Measurements from ENCODE around the gene LRRC8A. TPM values are rescaled to one million over a fixed set of nuclear protein-coding genes. Genes with fewer than 3 reads are reported as not detected.

LRRC8A gene
- polyA plus RNA-seq, 1 donor (not counting 4 experiments of a cell fraction or from before 2014, with no cell fraction given): 88.3 TPM

DNA sequence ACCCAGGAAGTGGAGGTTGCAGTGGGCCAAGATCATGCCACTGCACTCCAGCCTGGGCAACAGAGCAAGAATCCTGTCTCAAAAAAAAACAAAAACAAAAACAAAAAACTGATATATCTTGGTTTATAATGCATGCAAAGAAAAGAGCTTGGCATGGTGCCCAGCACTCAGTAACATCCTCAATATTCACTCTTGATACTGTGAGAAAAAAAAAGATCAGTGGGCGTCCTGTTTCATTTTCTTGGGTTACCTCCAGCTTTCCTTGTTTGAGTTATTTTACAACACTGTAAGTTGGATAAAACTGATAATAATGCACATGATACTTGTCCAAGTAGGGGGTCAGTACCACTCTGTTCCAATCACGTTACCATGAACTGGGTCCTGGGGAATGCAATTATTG, 46.7 kb downstream of the LRRC8A start:
- H3K9me1 ChIP-seq (ENCODE audit: control insufficient read depth, extremely low read depth, insufficient read depth, low read length): no peaks in the 10 kb centered on the region
- H3K36me3 ChIP-seq (ENCODE audit: control insufficient read depth in 2 of 2, extremely low read depth in 1 of 2, insufficient read depth in 2 of 2, low read length in 2 of 2): no peaks in the 10 kb centered on the region
- H2AFZ ChIP-seq (ENCODE audit: control insufficient read depth, low read length): no peak overlapping the region
- no peaks in the 10 kb centered on the region for H4K20me1 ChIP-seq (ENCODE audit: control insufficient read depth, extremely low read depth, insufficient read depth, low read length)
- no peak overlapping the region for H3K9ac ChIP-seq (ENCODE audit: control insufficient read depth, extremely low read depth, insufficient read depth, low read length)
- dilution Hi-C loops (cut with MboI; ENCODE audit: extremely low pct_ligation_motif_present, low sequenced_read_pairs): no loop called here
- no peak for TF ChIP-seq EZH2 (IDR thresholded peaks at IDR 0.05; ENCODE audit: low read length)
- TF ChIP-seq, protein P1, sequence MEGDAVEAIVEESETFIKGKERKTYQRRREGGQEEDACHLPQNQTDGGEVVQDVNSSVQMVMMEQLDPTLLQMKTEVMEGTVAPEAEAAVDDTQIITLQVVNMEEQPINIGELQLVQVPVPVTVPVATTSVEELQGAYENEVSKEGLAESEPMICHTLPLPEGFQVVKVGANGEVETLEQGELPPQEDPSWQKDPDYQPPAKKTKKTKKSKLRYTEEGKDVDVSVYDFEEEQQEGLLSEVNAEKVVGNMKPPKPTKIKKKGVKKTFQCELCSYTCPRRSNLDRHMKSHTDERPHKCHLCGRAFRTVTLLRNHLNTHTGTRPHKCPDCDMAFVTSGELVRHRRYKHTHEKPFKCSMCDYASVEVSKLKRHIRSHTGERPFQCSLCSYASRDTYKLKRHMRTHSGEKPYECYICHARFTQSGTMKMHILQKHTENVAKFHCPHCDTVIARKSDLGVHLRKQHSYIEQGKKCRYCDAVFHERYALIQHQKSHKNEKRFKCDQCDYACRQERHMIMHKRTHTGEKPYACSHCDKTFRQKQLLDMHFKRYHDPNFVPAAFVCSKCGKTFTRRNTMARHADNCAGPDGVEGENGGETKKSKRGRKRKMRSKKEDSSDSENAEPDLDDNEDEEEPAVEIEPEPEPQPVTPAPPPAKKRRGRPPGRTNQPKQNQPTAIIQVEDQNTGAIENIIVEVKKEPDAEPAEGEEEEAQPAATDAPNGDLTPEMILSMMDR (optimal IDR thresholded peaks at IDR 0.05 in 1 of 3, IDR thresholded peaks at IDR 0.05 in 1 of 3, conservative IDR thresholded peaks at IDR 0.05 in 1 of 3; ENCODE audit: extremely low read depth in 1 of 3, insufficient read depth in 2 of 3, low read length in 3 of 3): no peak
- no peak for DNase-seq (ENCODE audit: low read depth, low spot score)
- H3K79me2 ChIP-seq (ENCODE audit: control insufficient read depth, insufficient read depth, low read length): no peaks in the 10 kb centered on the region
- H3K27ac ChIP-seq (ENCODE audit: control insufficient read depth, insufficient read depth, low read length): no peak overlapping the region
- H3K27me3 ChIP-seq (ENCODE audit: control insufficient read depth, extremely low read depth, insufficient read depth, low read length): no peaks in the 10 kb centered on the region
- FAIRE-seq: no peak
- H3K4me2 ChIP-seq (ENCODE audit: control insufficient read depth, extremely low read depth, insufficient read depth, low read depth, low read length): no peak overlapping the region
- H3K4me3 ChIP-seq (ENCODE audit: control insufficient read depth in 2 of 3, extremely low read depth in 1 of 3, insufficient read depth in 2 of 3, low read depth in 1 of 3, low read length in 3 of 3): no peak overlapping the region
- H3K4me1 ChIP-seq (ENCODE audit: control insufficient read depth, extremely low read depth, insufficient read depth, low read length): peaks cover 13% of the 10 kb centered on the region
- H3K9me3 ChIP-seq (ENCODE audit: control insufficient read depth, low read depth, low read length): no peaks in the 10 kb centered on the region

DNA sequence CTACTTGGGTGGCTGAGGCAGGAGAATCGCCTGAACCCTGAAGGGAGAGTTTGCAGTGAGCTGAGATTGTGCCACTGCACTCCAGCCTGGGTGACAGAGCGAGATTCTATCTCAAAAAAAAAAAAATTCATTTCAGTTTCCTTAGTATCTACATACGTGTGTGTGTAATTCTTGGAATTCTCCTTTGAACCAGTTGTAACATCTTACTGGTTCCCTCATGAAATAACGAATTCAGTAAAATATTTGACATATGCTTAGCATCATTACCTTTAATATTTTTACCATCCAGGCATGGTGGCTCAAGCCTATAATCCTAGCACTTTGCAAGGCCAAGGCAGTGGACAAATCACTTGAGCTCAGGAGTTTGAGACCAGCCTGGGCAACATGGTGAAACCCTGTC, 47.6 kb downstream of the LRRC8A start:
- no peak overlapping the region for H3K27ac ChIP-seq (ENCODE audit: control insufficient read depth, insufficient read depth, low read length)
- no peak overlapping the region for H3K4me3 ChIP-seq (ENCODE audit: control insufficient read depth in 2 of 3, extremely low read depth in 1 of 3, insufficient read depth in 2 of 3, low read depth in 1 of 3, low read length in 3 of 3)
- H3K79me2 ChIP-seq (ENCODE audit: control insufficient read depth, insufficient read depth, low read length): no peaks in the 10 kb centered on the region
- H3K9me3 ChIP-seq (ENCODE audit: control insufficient read depth, low read depth, low read length): no peaks in the 10 kb centered on the region
- no peak for DNase-seq (ENCODE audit: low read depth, low spot score)
- dilution Hi-C loops (cut with MboI; ENCODE audit: extremely low pct_ligation_motif_present, low sequenced_read_pairs): no loop called here
- H3K9me1 ChIP-seq (ENCODE audit: control insufficient read depth, extremely low read depth, insufficient read depth, low read length): no peaks in the 10 kb centered on the region
- no peak overlapping the region for H3K4me2 ChIP-seq (ENCODE audit: control insufficient read depth, extremely low read depth, insufficient read depth, low read depth, low read length)
- no peak overlapping the region for H2AFZ ChIP-seq (ENCODE audit: control insufficient read depth, low read length)
- TF ChIP-seq, protein P1 (optimal IDR thresholded peaks at IDR 0.05 in 1 of 3, IDR thresholded peaks at IDR 0.05 in 1 of 3, conservative IDR thresholded peaks at IDR 0.05 in 1 of 3; ENCODE audit: extremely low read depth in 1 of 3, insufficient read depth in 2 of 3, low read length in 3 of 3): no peak
- TF ChIP-seq EZH2 (IDR thresholded peaks at IDR 0.05; ENCODE audit: low read length): no peak
- H3K27me3 ChIP-seq (ENCODE audit: control insufficient read depth, extremely low read depth, insufficient read depth, low read length): no peaks in the 10 kb centered on the region
- H3K9ac ChIP-seq (ENCODE audit: control insufficient read depth, extremely low read depth, insufficient read depth, low read length): no peak overlapping the region
- FAIRE-seq: no peak
- H4K20me1 ChIP-seq (ENCODE audit: control insufficient read depth, extremely low read depth, insufficient read depth, low read length): no peaks in the 10 kb centered on the region
- H3K36me3 ChIP-seq (ENCODE audit: control insufficient read depth in 2 of 2, extremely low read depth in 1 of 2, insufficient read depth in 2 of 2, low read length in 2 of 2): no peaks in the 10 kb centered on the region
- peaks cover 13% of the 10 kb centered on the region for H3K4me1 ChIP-seq (ENCODE audit: control insufficient read depth, extremely low read depth, insufficient read depth, low read length)
